ENCODE measurements around the gene DIPK1B.

The DIPK1B gene

GRCh38 chr9:136711751-136712689, at the start of gene DIPK1B:
Gene DIPK1B, plus strand, starts transcription at chr9:136712572. Its CDS starts 94 bp downstream, at chr9:136712666.
- TF ChIP-seq MAX (IDR thresholded peaks at IDR 0.05; ENCODE audit: low read depth, low read length) (no peak), CTCF (IDR thresholded peaks at IDR 0.05; ENCODE audit: low read depth, low read length) (no peak), POLR2A (IDR thresholded peaks at IDR 0.05; ENCODE audit: extremely low read depth, insufficient read length) (no peak), MYC (IDR thresholded peaks at IDR 0.05; ENCODE audit: low read depth, low read length) (no peak)
- DNase-seq (ENCODE audit: low read depth) = peak; percentile 58
- peak within 1 kb of the TSS; percentile 51 for H3K4me3 ChIP-seq (ENCODE audit: low read depth, low read length)

GRCh38 chr9:136662656-136663581, 49.5 kb upstream of the DIPK1B start, which contains the start of gene EGFL7:
Gene EGFL7, plus strand, starts transcription at chr9:136662916. Its CDS starts 5,367 bp downstream, at chr9:136668283.
- no peak within 1 kb of the TSS for H3K4me3 ChIP-seq (ENCODE audit: low read depth, low read length)
- TF ChIP-seq POLR2A (IDR thresholded peaks at IDR 0.05; ENCODE audit: extremely low read depth, insufficient read length) = no peak
- TF ChIP-seq MAX (IDR thresholded peaks at IDR 0.05; ENCODE audit: low read depth, low read length) = no peak
- TF ChIP-seq MYC (IDR thresholded peaks at IDR 0.05; ENCODE audit: low read depth, low read length) = no peak
- no peak for TF ChIP-seq CTCF (IDR thresholded peaks at IDR 0.05; ENCODE audit: low read depth, low read length)
- no peak for DNase-seq (ENCODE audit: low read depth)

- DNase-seq (ENCODE audit: low read depth) = no peak
- H3K4me3 ChIP-seq (ENCODE audit: low read depth, low read length) = no peak overlapping the region
- TF ChIP-seq MYC (IDR thresholded peaks at IDR 0.05; ENCODE audit: low read depth, low read length) = no peak
- no peak for TF ChIP-seq MAX (IDR thresholded peaks at IDR 0.05; ENCODE audit: low read depth, low read length)
- no peak for TF ChIP-seq CTCF (IDR thresholded peaks at IDR 0.05; ENCODE audit: low read depth, low read length)
- no peak for TF ChIP-seq POLR2A (IDR thresholded peaks at IDR 0.05; ENCODE audit: extremely low read depth, insufficient read length)
These were observed 48.1 kb upstream of the DIPK1B start for GRCh38 chr9:136664000-136664915.

- DNase-seq (ENCODE audit: low read depth) = no peak
- TF ChIP-seq MAX (IDR thresholded peaks at IDR 0.05; ENCODE audit: low read depth, low read length) (no peak), CTCF (IDR thresholded peaks at IDR 0.05; ENCODE audit: low read depth, low read length) (no peak), MYC (IDR thresholded peaks at IDR 0.05; ENCODE audit: low read depth, low read length) (no peak), POLR2A (IDR thresholded peaks at IDR 0.05; ENCODE audit: extremely low read depth, insufficient read length) (no peak)
- H3K4me3 ChIP-seq (ENCODE audit: low read depth, low read length) = no peak overlapping the region
These were observed 47.2 kb upstream of the DIPK1B start for GRCh38 chr9:136665111-136665703.

Measured in NB4 (cell line).